ENCODE measurements around the gene CORO2A.
A peak's percentile ranks its signal among the peaks of the same experiment; 100 is the strongest.
"Not testable (repeated sequence)": the region's sequence is repeated elsewhere in the genome, so short reads cannot be mapped to it uniquely, and the experiment has no call there.

Gene CORO2A

DNA sequence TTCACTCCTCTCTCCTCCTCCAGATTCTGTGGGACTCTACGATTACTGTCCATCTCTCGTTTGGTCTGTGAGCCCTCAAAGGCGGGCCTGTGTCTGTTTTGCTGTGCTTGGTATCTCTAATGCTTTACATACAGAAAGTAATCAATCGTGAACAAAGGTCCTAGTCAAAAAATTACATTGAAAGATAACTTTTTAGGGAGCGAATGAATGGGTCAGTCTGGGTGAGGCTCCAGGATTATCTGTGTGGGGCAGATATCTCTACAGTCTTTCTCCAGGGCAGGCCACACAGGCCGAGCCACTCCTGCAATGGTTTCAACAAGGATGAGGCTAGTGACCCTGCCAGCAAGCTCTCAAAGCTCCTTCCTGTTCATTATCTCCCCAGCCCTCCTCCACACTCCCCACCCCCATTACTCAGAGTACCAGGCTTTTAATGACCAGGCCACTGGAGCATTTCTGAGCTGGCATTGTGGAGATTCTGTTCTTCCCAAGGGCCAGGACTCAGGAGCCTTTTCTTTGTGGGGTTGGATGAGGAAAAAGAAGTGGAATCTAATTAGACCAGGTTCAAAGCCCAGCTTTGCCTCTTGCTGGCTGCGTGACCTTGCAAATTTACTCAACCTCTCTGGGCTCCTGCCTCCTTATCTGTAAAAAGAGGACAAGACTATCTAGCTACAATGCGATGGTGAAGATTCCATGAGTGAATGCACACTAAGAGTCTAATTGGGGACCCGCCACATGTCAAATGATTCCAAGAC lies 10.2 kb downstream of the CORO2A start:
- Mint-ChIP-seq H3K27ac (no peak overlapping the region), H3K27me3 (no peaks in the 10 kb centered on the region), H3K9me3 (no peaks in the 10 kb centered on the region), H3K4me3 (no peak overlapping the region), H3K4me1 (ENCODE audit: low read depth in 2 of 2) (peaks cover 36 to 47% of the 10 kb centered on the region in 2 donors), H3K36me3 (ENCODE audit: insufficient read depth) (peaks cover 3% of the 10 kb centered on the region)
- ATAC-seq (replicated peaks) (no peak), DNase-seq (no peak)

DNA sequence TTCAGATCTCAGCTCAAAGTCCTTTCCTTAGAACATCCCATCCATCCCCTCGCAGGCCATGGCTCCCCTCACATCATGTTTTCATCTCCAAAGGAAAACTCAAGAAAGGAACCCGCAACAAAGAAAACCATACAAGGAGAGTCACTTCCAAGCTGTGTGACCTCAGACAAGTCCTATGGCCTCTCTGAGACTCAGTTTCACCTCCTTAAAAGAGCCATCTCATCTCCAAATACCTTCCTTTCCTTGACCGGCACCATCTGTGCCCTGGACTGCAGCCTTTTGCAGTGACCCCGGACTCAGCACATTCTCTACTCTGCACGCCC lies 10.7 kb downstream of the CORO2A start:
- DNase-seq (no peak), ATAC-seq (replicated peaks) (no peak)
- H3K4me3 Mint-ChIP-seq = no peak overlapping the region
- H3K36me3 Mint-ChIP-seq (ENCODE audit: insufficient read depth) = peaks cover 3% of the 10 kb centered on the region
- no peak overlapping the region for H3K27ac Mint-ChIP-seq
- peaks cover 38 to 48% of the 10 kb centered on the region in 2 donors for H3K4me1 Mint-ChIP-seq (ENCODE audit: low read depth in 2 of 2)
- H3K9me3 Mint-ChIP-seq = no peaks in the 10 kb centered on the region
- no peaks in the 10 kb centered on the region for H3K27me3 Mint-ChIP-seq

DNA sequence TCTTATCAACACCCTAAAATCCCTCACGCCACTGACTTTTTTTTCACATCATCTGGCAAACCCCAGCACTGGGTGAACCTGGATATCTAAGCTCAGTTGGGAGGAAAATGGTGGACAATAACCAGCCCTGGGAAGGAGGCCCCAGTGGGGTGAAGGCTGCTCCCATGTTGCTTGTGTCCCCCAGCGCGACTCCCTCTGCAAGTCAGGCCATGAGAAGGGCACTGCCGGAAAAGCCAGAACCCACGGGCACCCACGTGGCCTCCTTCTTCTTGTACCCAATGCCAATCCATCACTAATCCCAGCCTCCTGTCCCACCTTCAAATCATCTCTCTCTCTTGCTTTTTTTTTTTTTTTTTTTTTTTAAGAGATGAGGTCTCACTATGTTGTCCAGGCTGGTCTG lies 11.4 kb downstream of the CORO2A start:
- Mint-ChIP-seq H3K27ac (peak overlapping the region in 1 of 2 donors; percentile 38), H3K9me3 (no peaks in the 10 kb centered on the region), H3K4me3 (no peak overlapping the region), H3K36me3 (ENCODE audit: insufficient read depth) (peaks cover 3% of the 10 kb centered on the region), H3K27me3 (no peaks in the 10 kb centered on the region), H3K4me1 (ENCODE audit: low read depth in 2 of 2) (peaks cover 44 to 50% of the 10 kb centered on the region in 2 donors)
- ATAC-seq (replicated peaks) (no peak), DNase-seq (no peak)

DNA sequence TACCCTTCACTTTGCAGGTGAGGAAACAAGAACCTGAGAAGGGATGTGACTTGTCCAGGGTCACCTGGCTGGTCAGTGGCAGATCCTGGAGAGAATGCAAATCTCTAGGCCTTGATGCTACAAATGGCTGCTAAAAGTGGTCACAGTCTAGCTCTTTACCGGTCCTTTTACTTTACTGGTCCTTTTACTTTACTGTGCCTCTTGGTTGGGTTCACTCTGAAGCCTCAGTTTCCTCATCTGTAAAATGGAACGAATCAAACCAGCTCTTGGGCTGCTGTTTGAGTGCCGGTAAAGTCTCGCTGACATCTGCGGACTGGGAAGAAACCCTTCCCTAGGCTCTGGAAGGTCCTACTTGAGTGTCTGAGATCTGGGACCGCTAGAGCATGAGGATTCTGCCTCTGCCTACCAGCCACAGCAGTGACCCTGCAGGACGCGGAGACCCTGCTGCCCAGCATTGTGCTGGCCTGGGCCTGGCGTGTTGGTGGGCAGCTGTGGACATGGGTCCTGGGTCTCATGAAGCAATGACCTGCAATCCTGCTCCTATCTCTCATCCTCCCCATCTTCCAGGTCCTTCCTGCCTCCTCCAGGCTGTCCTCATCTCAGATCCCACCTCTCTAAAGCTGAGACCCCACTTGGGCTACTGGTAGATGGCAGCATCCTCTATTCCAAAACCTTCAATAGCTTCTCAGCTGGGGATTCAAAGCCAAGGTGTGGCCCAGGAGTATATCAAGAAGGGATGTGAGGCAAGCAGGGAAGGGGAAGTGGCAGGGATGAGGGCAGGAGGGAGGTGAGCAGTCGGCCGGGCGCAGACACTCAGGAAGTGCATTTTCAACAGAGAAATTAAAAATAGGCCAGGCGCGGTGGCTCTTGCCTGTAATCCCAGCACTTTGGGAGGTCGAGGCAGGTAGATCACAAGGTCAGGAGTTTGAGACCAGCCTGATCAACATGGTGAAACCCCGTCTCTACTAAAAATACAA lies 13.3 kb downstream of the CORO2A start:
- Mint-ChIP-seq H3K27me3 (no peaks in the 10 kb centered on the region), H3K27ac (peak overlapping the region in 1 of 2 donors; percentile 4), H3K9me3 (no peaks in the 10 kb centered on the region), H3K36me3 (ENCODE audit: insufficient read depth) (no peaks in the 10 kb centered on the region), H3K4me1 (ENCODE audit: low read depth in 2 of 2) (peaks cover 35 to 44% of the 10 kb centered on the region in 2 donors), H3K4me3 (no peak overlapping the region)
- DNase-seq = no peak
- no peak for ATAC-seq (replicated peaks)

DNA sequence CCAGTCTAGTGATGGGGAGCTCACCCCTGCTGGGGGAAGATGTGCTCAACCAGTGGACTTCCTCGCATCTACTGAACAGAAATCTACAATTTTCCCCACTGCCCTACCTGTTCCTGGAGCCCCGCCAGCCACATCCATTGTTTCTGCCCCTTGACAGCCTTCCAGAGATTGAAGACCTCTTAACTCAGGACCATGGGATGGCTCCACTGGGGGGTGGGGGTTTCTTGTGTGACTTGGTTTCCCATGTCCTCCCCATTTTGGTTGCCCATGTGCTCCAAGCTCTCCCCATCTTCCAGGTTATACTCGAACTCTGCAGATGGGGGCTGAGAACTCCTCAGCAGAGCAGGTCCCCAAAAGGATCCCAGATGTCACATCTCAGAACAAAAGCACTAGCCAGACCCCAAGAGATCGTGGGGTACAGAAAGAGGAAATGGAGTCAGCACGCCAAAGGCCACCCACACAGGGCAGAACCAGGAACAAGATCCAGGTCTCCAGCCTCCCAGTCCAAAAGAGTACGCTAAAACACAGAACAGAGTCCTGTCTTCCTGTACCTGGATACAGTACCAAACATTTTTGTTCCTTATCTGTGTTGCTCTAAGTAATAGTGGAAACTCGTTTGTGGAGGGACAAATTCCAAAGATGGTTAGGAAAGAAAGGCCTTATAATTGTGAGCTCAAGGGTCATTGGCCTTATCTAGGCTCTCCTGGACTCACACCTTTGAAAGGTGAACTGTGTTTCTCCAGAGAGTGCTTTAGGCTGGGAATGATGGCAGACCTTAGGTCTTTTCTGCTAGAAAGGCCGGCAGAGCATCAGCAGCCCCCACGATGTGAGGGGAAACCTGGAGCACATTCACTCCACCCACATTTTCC lies 15.8 kb downstream of the CORO2A start:
- peaks cover 36 to 38% of the 10 kb centered on the region in 2 donors for H3K4me1 Mint-ChIP-seq (ENCODE audit: low read depth in 2 of 2)
- DNase-seq = no peak
- H3K27me3 Mint-ChIP-seq = no peaks in the 10 kb centered on the region
- peak overlapping the region; percentile 68 to 79 for H3K27ac Mint-ChIP-seq
- no peaks in the 10 kb centered on the region for H3K36me3 Mint-ChIP-seq (ENCODE audit: insufficient read depth)
- no peaks in the 10 kb centered on the region for H3K9me3 Mint-ChIP-seq
- ATAC-seq (replicated peaks) = no peak
- H3K4me3 Mint-ChIP-seq = no peak overlapping the region

DNA sequence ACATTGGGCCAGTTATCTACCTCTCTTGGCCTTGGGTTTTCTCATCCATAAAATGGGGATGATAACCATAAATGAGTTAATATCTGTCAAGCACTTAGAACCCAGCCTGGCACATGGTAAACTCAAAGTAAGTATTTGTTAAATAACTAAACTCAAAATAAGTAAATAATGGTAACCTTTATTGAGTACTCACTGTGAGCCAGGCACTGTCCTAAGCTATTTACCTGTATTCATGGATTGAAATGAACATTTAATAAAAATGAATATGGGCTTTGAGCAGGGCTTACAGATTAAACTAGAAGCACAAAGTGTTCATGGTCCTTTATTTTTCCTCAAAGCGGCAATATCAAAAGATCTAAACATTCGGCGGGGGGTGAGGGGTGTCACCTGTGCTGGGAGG lies 16.7 kb downstream of the CORO2A start:
- peaks cover 36 to 38% of the 10 kb centered on the region in 2 donors for H3K4me1 Mint-ChIP-seq (ENCODE audit: low read depth in 2 of 2)
- no peak overlapping the region for H3K4me3 Mint-ChIP-seq
- no peak for ATAC-seq (replicated peaks)
- no peaks in the 10 kb centered on the region for H3K27me3 Mint-ChIP-seq
- DNase-seq = no peak
- H3K27ac Mint-ChIP-seq = peak overlapping the region; percentile 68 to 79
- no peaks in the 10 kb centered on the region for H3K9me3 Mint-ChIP-seq
- no peaks in the 10 kb centered on the region for H3K36me3 Mint-ChIP-seq (ENCODE audit: insufficient read depth)

DNA sequence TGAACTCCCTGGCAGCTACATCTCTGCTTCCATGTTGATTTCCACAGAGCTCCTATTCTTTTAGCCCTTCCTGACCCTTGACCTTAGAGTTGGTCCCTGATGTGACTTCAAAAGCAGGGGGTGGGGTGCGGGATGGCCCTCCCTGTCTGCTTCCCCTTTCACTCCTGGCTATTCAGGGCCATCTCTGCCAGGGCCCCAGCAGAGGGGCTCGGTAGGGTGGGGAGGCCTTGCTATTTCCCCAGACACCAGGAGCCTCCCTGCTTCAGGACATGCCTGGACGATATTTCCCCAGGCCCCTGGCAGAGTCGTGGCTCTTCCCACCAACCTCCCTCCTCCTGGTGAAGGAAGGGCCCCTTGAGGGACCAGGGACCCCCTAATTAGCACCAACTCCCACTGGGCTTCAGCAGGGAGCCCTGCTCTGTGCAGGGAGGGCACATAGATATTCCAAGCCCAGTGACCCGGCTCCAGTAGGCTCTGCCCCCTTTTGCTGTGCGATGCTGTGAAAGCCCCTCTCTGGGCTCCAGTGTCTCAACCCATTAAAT lies 17.3 kb downstream of the CORO2A start:
- ATAC-seq (replicated peaks) (no peak), DNase-seq (no peak)
- Mint-ChIP-seq H3K27me3 (no peaks in the 10 kb centered on the region), H3K36me3 (ENCODE audit: insufficient read depth) (no peaks in the 10 kb centered on the region), H3K27ac (peak overlapping the region in 1 of 2 donors; percentile 68), H3K9me3 (no peaks in the 10 kb centered on the region), H3K4me1 (ENCODE audit: low read depth in 2 of 2) (peaks cover 34 to 37% of the 10 kb centered on the region in 2 donors), H3K4me3 (no peak overlapping the region)

DNA sequence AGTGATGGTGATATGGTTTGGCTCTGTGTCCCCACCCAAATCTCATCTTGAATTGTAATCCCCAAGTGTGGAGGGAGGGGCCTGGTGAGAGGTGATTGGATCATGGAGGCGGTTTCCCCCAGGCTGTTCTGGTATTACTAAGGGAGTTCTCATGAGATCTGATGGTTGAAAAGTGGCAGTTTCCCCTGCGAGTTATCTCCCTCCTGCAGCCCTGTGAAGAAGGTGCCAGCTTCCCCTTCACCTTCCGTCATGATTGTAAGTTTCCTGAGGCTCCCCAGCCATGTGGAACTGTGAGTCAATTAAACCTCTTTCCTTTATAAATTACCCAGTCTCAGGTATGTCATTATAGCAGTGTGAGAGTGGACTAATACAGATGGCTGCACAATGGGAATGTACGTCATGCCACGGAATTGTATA lies 17.9 kb downstream of the CORO2A start:
- H3K4me1 Mint-ChIP-seq (ENCODE audit: low read depth in 2 of 2) = peaks cover 36 to 41% of the 10 kb centered on the region in 2 donors
- not testable (repeated sequence) for ATAC-seq (replicated peaks); DNase-seq; H3K27me3 Mint-ChIP-seq; H3K9me3 Mint-ChIP-seq; H3K36me3 Mint-ChIP-seq (ENCODE audit: insufficient read depth); H3K4me3 Mint-ChIP-seq
- peak overlapping the region in 1 of 2 donors; percentile 68 for H3K27ac Mint-ChIP-seq

DNA sequence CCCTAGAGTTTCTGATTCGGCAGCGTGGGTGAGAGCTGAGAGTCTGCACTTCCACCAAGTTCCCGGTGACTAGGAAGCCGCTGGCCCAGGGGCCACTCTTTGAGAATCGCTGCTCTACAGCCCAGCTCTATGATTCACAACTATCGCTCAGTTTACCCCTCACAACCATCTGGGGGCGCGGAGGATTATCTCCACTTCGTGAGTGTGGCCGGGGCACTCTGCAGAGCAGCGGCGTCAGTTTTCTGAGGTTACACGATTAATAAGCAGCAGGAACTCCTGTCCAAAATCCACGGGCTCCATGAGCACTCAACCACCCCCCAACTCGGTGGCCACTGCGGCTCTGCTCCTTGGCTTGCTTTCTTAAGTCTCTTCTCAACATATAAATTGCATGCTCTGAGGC lies 19.3 kb downstream of the CORO2A start:
- ATAC-seq (replicated peaks) = no peak
- H3K9me3 Mint-ChIP-seq = no peaks in the 10 kb centered on the region
- peaks cover 6% of the 10 kb centered on the region for H3K36me3 Mint-ChIP-seq (ENCODE audit: insufficient read depth)
- no peak for DNase-seq
- peaks cover 34 to 42% of the 10 kb centered on the region in 2 donors for H3K4me1 Mint-ChIP-seq (ENCODE audit: low read depth in 2 of 2)
- no peaks in the 10 kb centered on the region for H3K27me3 Mint-ChIP-seq
- no peak overlapping the region for H3K4me3 Mint-ChIP-seq
- peak overlapping the region in 1 of 2 donors; percentile 10 for H3K27ac Mint-ChIP-seq

DNA sequence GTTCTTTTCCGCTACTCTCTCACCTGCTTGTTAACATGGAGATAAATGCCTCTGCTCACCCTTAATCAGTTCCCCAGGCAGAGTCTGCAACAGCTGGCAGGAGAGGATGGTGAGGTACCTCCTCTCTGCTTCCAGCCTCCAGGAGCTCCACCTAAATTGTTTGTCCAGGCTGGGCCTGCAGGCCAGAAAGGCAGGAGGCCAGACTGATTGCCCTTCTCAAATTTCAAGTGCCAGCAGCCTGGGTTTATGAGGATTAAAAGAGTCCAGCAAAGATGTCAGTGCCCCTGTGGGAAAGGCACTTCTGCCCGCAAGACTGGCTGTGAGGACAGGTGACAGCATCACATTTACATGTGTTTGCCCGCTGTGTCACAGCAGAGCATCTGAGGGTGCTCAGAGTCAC lies 19.8 kb downstream of the CORO2A start:
- Mint-ChIP-seq H3K4me3 (no peak overlapping the region), H3K4me1 (ENCODE audit: low read depth in 2 of 2) (peaks cover 34 to 42% of the 10 kb centered on the region in 2 donors), H3K9me3 (no peaks in the 10 kb centered on the region), H3K36me3 (ENCODE audit: insufficient read depth) (peaks cover 6% of the 10 kb centered on the region), H3K27ac (peak overlapping the region in 1 of 2 donors; percentile 17), H3K27me3 (no peaks in the 10 kb centered on the region)
- DNase-seq (no peak), ATAC-seq (replicated peaks) (no peak)

DNA sequence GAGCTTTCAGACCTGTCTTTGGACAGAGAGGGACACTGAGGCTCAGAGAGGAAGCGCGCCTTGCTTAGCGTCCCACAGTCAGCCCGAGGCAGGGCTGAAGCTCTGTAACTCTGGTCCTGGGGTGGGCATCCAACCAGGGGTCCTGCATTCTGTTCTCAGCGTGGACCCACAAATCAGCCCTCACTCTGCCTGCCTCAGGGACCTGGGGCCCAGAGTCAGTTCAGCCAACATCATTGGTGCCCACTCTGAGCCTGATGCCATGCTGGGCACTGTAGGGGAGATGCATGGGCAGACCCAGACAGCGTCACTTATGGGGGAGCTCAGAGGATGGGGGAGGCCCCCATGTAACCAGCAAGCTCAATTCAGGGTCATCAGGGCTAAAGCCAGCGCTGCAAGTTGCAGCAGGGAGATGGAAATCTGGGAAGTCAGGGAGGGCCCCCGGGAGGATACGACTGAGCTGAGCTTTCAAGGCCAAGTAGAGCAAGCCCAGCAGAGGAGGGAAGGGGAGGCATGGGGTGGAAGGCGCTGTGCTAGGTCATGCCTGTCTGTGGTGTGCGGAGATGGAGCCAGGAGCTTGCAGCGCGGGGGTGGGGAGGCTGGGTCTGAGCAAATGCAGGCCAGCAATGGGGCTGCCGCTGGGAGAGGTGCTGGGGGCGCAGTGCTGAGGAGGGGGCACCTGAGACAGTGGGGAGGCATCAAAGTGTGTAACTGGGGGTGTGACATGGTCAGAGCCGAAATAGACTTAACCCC lies 21.1 kb downstream of the CORO2A start:
- no peak for DNase-seq
- ATAC-seq (replicated peaks) = no peak
- Mint-ChIP-seq H3K27me3 (no peaks in the 10 kb centered on the region), H3K9me3 (no peaks in the 10 kb centered on the region), H3K4me3 (no peak overlapping the region), H3K27ac (peak overlapping the region; percentile 96 to 99), H3K36me3 (ENCODE audit: insufficient read depth) (peaks cover 6% of the 10 kb centered on the region), H3K4me1 (ENCODE audit: low read depth in 2 of 2) (peaks cover 30 to 39% of the 10 kb centered on the region in 2 donors)

DNA sequence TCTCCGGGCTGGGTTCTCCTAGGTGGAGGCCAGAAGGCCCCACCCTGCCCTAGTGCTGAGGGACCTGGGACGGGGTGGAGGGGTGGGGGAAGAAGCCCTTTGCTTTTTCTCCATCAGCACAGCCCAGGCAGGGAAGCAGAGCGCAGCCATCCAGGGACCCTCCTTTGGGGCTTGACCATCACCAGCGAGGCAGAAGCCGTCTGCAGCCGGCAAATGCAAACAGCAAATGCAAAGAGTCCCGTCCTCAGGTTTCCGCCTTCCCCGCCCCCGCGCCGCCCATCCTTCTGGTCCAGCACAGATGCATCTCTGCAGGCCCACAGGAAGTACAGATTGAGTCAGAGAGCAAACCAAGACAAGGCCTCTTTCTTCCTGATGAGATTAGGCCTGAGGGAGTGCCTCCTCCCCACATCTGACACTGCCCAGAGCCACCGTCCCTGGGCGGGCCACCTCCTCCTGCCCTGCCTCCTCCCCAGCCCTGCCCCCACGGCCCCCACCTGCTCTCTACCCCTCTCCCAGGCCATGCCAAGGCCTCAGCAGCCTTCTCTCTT lies 23.4 kb downstream of the CORO2A start:
- peak overlapping the region; percentile 96 to 99 for H3K27ac Mint-ChIP-seq
- H3K4me3 Mint-ChIP-seq = peak overlapping the region; percentile 64
- peak; percentile 93 for ATAC-seq (replicated peaks)
- no peaks in the 10 kb centered on the region for H3K27me3 Mint-ChIP-seq
- peak; percentile 15 to 25 (median 21) for DNase-seq
- H3K4me1 Mint-ChIP-seq (ENCODE audit: low read depth in 2 of 2) = peaks cover 48 to 53% of the 10 kb centered on the region in 2 donors
- H3K36me3 Mint-ChIP-seq (ENCODE audit: insufficient read depth) = peaks cover 6% of the 10 kb centered on the region
- no peaks in the 10 kb centered on the region for H3K9me3 Mint-ChIP-seq

All from effector memory CD8-positive, alpha-beta T cell (primary cell).